Renal cortex interstitium (tissue), 11 donors: ENCODE measurements around the gene SLC6A16. TPM values are rescaled to one million over a fixed set of nuclear protein-coding genes. Genes with fewer than 3 reads are reported as not detected.
"Not testable (repeated sequence)": the region's sequence is repeated elsewhere in the genome, so short reads cannot be mapped to it uniquely, and the experiment has no call there.

Experiments used
- DNase-seq, 11 donors: peaks; one replicate each; pipeline ENCODE4 v3.0.0-alpha.2; 2013; ENCODE audit warnings: low read depth in 9 of 11, low spot score in 4 of 11; ENCODE audit errors: extremely low read depth in 1 of 11
- polyA plus RNA-seq, 3 donors: library from polyadenylated mRNA; unstranded; fragments of 120-200 nt; gene quantifications; one replicate each; pipeline ENCODE4 v1.2.1, GENCODE V29; 2013; ENCODE audit not compliant: insufficient read length in 3 of 3

The SLC6A16 gene
- polyA plus RNA-seq, 3 donors: 2.5 to 5.3 (median 3.1) TPM

- no peak for DNase-seq
Measured at GRCh38 chr19:49295208-49295880, 29.6 kb downstream of the SLC6A16 start.

GRCh38 chr19:49294401-49294800 is 30.6 kb downstream of the SLC6A16 start:
- no peak for DNase-seq

GRCh38 chr19:49290517-49290916 is 34.5 kb downstream of the SLC6A16 start:
- DNase-seq: no peak

GRCh38 chr19:49289286-49289685 is 35.7 kb downstream of the SLC6A16 start:
- not testable (repeated sequence) for DNase-seq

GRCh38 chr19:49288205-49288604 is 36.8 kb downstream of the SLC6A16 start:
- DNase-seq: not testable (repeated sequence)

- no peak for DNase-seq
Measured at GRCh38 chr19:49287141-49287770, 37.7 kb downstream of the SLC6A16 start.

- no peak for DNase-seq
Measured at GRCh38 chr19:49282184-49282583, 42.8 kb downstream of the SLC6A16 start.

- DNase-seq: no peak
Measured at GRCh38 chr19:49272204-49272603, 52.8 kb downstream of the SLC6A16 start.

GRCh38 chr19:49271080-49271753 is 53.8 kb downstream of the SLC6A16 start:
- no peak for DNase-seq

GRCh38 chr19:49266409-49266808 is 58.6 kb downstream of the SLC6A16 start:
- not testable (repeated sequence) for DNase-seq

GRCh38 chr19:49264258-49264657 is 60.7 kb downstream of the SLC6A16 start:
- DNase-seq: no peak

GRCh38 chr19:49261602-49262001 is 63.4 kb downstream of the SLC6A16 start:
- DNase-seq: no peak

- DNase-seq: no peak
Measured at GRCh38 chr19:49256691-49257090, 68.3 kb downstream of the SLC6A16 start.

- no peak for DNase-seq
Measured at GRCh38 chr19:49255674-49256073, 69.3 kb downstream of the SLC6A16 start.

- DNase-seq: no peak
Measured at GRCh38 chr19:49249933-49250332, 75.1 kb downstream of the SLC6A16 start.

GRCh38 chr19:49247676-49248075 is 77.3 kb downstream of the SLC6A16 start:
- no peak for DNase-seq

GRCh38 chr19:49244256-49244655 is 80.7 kb downstream of the SLC6A16 start:
- DNase-seq: no peak

- DNase-seq: no peak
Measured at GRCh38 chr19:49243726-49244125, 81.3 kb downstream of the SLC6A16 start.

- no peak for DNase-seq
Measured at GRCh38 chr19:49243129-49243528, 81.9 kb downstream of the SLC6A16 start.

GRCh38 chr19:49241769-49242168 is 83.2 kb downstream of the SLC6A16 start:
- DNase-seq: no peak
